ENCODE results near the gene GCNT2.
"Not testable (repeated sequence)": the region's sequence is repeated elsewhere in the genome, so short reads cannot be mapped to it uniquely, and the experiment has no call there.

The GCNT2 gene

DNA sequence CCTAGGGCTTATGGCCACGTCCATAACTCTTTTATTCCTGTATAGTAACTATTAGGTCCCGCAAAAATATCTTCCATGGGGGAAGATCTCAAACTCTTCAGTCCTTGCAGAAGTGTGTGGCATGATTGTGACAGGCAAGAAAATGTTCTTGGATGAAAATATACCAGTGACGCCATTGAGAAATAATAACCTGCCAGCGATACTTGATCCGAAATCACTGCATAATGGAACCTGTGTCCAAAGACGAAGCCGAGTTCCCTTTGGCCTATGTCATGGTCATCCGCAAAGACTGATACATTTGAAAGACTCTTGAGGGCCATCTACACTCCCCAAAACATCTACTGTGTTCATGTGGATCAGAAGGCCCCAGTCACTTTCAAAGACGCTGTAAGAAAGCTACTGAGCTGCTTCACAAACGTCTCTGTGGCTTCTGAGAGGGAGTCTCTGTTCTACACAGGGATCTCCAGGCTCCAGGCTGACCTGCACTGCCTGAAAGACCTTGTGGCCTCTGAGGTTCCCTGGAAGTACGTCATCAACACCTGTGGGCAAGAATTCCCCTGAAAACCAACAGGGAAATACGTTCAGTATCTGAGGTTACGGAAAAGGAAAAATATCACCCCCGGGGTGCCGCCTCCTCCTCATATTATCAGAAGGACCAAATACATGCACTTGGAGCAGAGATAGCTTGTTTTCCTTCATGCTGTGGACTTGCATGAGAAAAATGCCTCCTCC lies 6.9 kb upstream of the GCNT2 start:
- no peak for DNase-seq

GRCh38 chr6:10516953-10517352 lies 4.2 kb upstream of the GCNT2 start:
- DNase-seq, result no peak

DNA sequence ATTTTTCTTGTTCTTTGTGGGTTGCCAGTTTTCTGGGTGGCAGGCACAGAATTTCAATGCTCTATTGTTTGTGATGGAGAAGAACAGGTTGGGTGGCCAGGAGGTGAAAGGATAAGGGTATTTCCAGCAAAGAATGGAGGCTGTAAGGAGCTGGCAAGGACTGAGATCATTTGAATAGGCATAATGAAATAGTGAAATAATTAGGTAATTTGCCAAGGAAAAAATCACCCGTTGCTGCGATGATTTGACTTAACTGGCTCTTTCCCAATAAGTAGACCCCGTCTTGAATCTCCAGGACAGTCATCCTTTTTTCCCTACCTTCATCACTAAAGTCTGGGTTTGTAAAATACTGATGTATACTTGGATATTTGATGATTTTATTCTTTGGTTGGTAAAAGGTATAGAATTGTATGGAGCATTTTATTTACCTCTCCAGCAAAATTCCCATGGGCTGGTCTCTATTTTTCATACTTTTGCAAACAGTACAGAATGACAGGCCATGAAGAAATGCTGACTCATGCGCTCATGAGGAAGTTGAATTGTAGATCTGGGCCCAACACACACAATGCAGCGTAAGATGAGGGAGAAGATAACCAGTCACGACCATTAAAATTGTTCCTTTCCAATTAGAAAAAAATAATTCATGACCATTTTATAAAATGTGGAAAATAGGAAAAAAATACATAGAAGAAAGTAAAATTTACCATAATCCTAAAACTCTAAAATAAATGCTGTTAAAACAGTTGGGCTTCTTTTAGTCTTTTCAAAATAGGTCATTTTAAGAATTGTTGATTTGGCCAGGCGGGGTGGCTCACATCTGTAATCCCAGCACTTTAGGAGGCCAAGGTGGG lies 2.4 kb upstream of the GCNT2 start:
- peak; percentile 95 for DNase-seq

DNA sequence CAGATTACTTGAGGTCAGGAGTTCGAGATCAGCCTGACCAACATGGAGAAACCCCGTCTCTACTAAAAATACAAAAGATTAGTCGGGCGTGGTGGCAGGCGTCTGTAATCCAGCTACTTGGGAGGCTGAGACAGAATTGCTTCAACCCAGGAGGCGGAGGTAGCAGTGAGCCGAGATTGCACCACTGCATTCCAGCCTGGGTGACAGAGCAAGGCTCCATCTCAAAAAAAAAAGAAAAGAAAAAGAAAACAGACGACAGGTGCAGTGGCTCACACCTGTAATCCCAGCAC lies 1.8 kb upstream of the GCNT2 start:
- not testable (repeated sequence) for DNase-seq

DNA sequence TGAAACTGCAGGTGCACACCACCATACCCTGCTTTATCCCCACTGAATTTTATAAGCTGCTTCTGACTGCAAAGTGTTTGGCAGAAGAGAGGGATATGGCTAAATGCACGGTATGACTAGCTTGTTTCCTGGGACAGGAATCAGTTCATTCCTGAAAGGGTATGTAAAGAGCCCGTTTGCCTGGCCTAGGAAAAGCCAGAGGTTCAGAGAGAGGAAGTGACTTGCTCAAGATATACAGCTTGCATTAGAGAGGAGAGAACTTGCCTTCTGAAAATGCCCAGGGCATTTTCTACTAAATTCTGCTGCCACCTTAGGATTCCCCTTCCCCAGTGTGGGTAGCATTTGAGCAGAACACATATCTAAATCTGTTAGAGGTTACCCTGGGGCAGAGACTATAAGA lies 683 bp upstream of the GCNT2 start:
- peak; percentile 62 for DNase-seq

- peak; percentile 44 for DNase-seq
Observed at GRCh38 chr6:10522929-10523573, 1.9 kb downstream of the GCNT2 start.

DNA sequence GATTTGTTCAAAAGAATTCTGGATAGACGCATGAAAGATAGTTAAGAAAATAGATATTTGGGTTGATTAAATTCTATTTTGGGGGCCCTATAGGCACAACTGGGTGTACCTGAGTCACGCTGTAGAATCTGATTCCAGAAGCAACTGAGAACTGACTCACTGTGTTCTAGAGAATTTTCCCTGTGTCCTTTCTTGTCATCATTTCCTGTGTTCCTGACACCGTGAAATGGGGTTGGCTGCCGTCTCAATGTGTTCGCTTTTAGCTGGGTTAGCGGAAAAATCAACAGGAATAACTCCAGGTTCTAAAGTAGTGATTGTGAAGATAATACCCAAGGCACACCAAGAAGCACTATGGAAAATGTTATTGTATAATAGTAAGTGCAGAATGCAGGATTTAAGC lies 5.0 kb downstream of the GCNT2 start:
- no peak for DNase-seq

DNA sequence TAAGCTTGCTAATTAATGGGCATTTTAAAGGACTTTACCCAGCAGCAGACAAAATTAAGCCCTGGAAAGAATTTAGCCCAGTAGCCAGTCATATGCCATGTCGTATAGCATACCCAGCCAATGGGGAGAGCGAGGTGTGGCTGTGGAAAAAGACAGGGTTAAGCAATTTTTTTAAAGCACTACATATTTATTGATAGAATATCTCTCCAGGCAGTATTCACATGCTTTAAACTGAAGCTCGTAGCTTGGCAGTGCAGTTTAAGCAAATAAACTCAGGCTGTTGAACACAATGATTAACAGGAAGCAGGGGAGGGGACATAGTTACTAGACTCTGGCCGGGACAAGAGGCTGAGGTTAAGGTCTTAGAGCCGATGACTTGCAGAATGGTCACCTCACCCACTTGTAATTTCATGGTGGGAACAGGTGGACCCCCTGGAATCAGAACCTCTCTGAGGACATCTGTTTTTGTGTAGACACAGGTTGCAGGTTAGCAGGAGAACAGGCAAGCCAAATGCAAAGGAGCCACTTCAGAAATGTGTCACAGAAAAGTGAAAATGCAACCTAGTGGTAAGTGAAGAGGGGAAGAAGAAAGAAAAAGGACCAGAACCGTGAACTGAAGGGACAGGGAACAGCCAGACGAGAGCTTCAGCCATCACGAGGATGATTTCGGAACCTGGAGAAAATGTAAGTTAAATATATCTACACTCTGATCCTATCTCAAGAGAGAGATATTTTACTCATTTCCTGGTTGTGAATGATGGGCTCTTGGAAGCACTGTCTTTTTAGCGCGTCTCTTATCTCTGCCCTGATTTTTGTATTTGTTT lies 7.2 kb downstream of the GCNT2 start:
- DNase-seq, result peak; percentile 85

DNA sequence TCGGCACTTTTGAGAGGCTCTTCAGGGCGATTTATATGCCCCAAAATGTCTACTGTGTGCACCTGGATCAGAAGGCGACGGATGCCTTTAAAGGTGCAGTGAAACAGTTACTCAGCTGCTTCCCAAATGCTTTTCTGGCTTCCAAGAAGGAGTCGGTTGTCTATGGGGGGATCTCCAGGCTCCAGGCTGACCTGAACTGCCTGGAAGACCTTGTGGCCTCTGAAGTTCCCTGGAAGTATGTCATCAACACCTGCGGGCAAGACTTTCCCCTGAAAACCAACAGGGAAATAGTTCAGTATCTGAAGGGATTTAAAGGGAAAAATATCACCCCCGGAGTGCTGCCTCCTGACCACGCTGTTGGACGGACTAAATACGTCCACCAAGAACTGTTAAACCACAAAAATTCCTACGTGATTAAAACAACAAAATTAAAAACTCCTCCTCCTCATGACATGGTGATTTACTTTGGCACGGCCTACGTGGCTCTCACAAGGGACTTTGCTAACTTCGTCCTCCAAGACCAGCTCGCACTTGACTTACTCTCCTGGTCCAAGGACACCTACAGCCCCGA lies 8.2 kb downstream of the GCNT2 start:
- DNase-seq, result peak; percentile 51

DNA sequence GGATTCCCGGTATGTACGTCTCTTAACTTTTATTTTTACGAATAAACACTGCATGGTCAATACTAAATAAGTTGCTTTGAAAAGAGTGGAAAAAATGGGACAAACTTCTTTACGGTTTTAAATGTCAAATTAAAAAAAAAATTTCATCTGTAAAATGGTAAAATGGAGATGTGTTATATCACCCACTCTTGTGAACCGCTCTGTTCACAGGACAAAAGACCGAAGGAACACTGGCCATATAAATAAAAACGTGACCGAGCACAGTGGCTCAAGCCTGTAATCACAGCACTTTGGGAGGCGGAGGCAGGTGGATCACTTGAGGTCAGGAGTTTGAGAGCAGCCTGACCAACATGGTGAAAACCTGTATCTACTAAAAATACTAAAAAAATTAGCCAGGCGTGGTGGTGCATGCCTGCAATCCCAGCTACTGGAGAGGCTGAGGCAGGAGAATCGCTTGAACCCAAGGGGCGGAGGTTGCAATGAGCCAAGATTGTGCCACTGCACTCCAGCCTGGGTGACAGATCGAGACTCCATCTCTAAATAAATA lies 8.8 kb downstream of the GCNT2 start:
- DNase-seq, result not testable (repeated sequence)

DNA sequence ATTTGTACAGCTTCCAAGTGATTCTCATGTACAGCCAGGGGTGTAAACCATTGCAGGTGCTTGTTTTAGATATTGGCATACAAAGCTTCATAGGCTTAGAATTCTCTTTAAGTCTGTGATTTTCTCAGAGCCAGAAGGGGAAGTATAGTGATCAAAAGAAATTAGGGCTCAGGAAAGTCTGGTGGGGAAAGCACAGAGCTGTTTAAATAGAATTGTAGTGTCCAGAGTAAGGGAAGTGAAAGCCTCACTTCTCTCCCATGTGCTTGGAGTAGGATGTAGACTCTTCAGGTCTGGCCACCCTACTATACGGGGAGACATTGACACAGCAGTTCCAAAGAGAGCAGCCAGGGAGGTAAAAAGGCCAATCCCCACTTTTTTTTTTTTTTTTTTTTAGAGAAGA lies 10.4 kb downstream of the GCNT2 start:
- DNase-seq, result peak; percentile 58

DNA sequence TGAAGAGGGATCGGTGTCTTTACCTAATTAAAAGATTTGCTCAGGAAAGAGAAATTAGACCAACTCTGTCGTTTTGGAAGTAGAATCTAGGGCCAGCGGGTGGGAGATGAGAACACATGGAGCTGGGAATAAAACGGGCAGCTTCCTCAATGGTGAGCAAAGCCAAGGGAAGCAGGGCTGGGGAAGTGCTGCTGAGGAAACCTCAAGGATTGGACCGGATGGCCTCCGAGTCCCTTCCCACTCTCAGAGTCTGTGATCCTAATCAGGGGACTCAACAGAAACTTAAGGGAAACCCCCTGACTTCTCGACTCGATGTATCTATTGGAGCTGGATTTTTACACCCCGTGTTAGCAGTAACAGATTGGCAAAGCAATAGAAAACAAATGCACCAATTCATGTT lies 10.8 kb downstream of the GCNT2 start:
- peak; percentile 35 for DNase-seq

DNA sequence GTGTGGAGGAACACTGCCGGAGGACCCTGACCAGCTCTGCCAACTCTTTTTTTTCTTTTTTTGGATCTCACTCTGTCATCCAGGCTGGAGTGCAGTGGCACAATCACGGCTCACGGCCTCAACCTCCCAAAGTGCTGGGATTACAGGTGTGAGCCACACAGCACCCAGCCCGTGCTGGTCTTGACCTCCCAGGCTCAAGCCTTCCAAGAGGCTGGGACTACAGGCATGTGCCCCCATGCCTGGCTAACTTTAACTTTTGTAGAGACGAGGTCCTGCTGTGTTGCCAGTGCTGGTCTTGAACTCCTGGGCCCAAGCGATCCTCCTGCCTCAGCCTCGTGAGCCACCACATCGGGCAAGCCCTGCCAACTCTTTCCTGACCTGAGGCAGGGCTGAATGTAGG lies 11.2 kb downstream of the GCNT2 start:
- DNase-seq, result no peak

DNA sequence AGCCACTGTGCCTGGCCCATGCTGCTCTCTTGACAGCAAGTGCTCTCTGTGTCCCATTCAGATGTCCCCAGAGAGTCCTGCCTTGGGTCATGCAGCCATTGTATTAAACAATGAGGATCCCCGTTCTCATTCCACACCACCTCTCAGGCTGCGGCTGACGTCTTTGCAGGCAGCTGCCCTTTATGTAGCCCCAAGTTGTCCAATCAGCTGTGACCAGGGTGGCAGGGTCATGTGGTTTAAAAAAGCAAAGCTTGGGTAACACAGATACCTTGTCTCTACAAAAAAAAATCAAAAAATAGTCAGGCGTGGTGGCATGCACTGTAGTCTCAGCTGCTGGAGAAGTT lies 13.2 kb downstream of the GCNT2 start:
- DNase-seq, result no peak

- DNase-seq, result peak; percentile 59
Observed at GRCh38 chr6:10535193-10535592, 14.0 kb downstream of the GCNT2 start.

DNA sequence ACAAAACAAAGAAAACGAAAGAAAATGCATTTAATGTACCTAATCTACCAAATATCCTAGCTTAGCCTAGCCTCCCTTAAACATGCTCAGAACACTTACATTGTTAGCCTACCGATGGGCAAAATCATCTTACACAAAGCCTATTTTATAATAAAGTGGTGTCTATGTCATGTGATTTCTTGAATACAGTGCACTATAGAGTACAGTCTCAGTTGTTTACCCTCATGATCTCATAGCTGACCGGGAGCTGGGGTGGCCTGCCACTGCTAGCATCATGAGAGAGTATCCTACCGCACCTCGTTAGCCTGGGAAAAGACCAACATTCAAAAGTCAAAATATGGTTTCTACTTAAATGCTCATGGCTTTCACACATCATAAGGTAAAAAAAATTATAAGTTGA lies 16.6 kb downstream of the GCNT2 start:
- DNase-seq, result no peak

GRCh38 chr6:10540073-10540746 lies 19.1 kb downstream of the GCNT2 start:
- no peak for DNase-seq

DNA sequence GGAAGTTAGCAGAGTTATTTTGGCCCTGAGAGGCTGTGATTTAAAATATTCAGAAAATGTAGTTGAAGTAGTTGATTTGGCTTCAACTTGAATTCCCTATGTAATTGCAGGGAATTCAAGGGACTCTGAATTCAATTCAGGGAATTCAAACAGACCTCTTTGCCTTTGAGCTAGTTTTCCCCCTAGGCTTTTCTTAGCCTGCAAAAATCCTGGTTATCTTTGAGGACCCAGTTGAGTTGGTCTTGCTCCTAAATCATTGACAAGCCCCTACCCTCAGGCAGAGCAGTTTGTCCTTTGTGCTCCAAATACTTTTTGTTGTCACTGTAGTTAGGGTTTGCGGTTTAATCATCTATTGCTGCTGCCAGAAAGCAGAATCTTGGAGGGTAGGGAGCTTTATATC lies 20.4 kb downstream of the GCNT2 start:
- no peak for DNase-seq

DNA sequence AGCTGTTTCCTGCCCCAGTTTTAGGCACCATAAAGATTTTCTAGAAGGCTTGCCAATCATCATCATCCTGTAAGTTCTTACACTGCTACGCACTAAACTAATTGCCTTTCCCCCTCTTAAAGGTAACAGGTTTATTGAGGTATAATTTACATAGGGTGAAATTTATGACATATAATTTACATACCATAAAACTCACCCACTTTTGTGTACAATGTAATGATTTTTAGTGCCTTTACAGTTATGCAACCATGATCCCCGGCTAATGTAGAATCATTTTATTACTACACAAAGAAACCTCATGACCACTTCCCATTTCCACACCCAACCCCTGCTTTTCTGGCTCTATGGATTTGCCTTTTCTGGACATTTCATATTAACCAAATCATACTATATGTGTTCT lies 21.1 kb downstream of the GCNT2 start:
- peak; percentile 54 for DNase-seq

DNA sequence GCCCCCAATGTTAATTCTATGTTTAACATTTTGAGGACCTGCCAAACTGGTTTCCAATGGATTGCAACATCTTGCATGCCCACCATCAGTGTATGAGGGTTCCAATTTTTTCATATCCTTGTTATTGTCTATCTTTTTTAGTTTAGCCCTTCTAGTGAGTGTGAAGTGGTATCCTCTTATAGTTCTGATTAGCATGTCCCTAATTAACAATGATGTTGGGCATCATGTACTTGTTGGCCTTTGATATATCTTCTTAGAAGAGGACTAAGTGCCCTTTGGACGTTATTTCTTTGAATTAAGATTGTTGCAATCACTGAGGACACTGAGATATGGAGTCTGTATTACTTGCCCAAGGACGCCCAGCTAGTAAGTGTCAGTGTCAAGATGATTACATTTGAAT lies 22.3 kb downstream of the GCNT2 start:
- DNase-seq, result no peak

DNA sequence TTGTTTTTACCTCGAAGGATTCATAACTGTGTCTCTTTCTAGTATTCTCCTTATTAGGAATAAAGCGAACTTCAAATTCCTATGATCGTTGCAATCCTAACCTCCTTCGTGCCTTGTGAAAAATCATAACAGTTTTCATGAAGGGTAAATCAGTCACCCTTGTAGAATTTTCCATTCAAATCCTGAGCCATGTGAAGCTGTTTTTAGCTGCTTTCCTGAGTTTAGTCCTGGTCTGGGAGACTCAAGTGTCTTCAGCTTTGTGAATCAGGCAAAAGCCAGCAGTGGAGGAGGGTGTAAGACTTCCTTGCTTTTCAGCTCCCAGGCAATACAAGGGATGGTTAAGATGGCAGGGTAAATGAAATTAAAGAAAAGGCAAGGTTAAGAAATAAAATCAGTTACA lies 24.3 kb downstream of the GCNT2 start:
- DNase-seq, result no peak

GRCh38 chr6:10547809-10548208 lies 26.7 kb downstream of the GCNT2 start:
- no peak for DNase-seq
